Left renal cortex interstitium (tissue), 4 donors: ENCODE results near the gene C1QL4. TPM values are rescaled to one million over a fixed set of nuclear protein-coding genes. Genes with fewer than 3 reads are reported as not detected.
"Not testable (repeated sequence)": the region's sequence is repeated elsewhere in the genome, so short reads cannot be mapped to it uniquely, and the experiment has no call there.

Experiments
- DNase-seq, 4 donors: peaks; one replicate each; pipeline ENCODE4 v3.0.0-alpha.2; 2013; ENCODE audit warnings: low read depth in 4 of 4, low spot score in 2 of 4, missing footprints in 1 of 4
- polyA plus RNA-seq, 4 donors: library from polyadenylated mRNA; unstranded; fragments of 120-200 nt; gene quantifications; one replicate each; pipeline ENCODE4 v1.2.1, GENCODE V29; 2013; ENCODE audit not compliant: insufficient read length in 4 of 4

The C1QL4 gene
- polyA plus RNA-seq, 4 donors: 1.1 to 2.7 (median 1.8) TPM

GRCh38 chr12:49283541-49284429, 53.2 kb downstream of the C1QL4 start:
- no peak for DNase-seq

- DNase-seq: not testable (repeated sequence)
Measured at GRCh38 chr12:49282740-49283375, 54.1 kb downstream of the C1QL4 start.

Other genes with a start within 250 kb of the C1QL4 start
- gene DHH, start 242.4 kb downstream of the C1QL4 start, polyA plus RNA-seq: under 1 TPM; 0.30 to 0.55 (median 0.50) TPM
- 100 to 1,000 TPM in 1 of 4 donors, 10 to 100 TPM in 3; 57.2 to 103 (median 73.3) TPM for gene LMBR1L, start 226.3 kb downstream of the C1QL4 start, polyA plus RNA-seq
- gene TUBA1B, start 205.8 kb downstream of the C1QL4 start, polyA plus RNA-seq: 1,000 to 10,000 TPM in 3 of 4 donors, 100 to 1,000 TPM in 1; 921 to 1,230 (median 1,081) TPM
- 100 to 1,000 TPM; 357 to 552 (median 456) TPM for gene TUBA1A, start 148.1 kb downstream of the C1QL4 start, polyA plus RNA-seq
- 100 to 1,000 TPM in 3 of 4 donors, 10 to 100 TPM in 1; 95.6 to 152 (median 142) TPM for gene TUBA1C, start 72.1 kb downstream of the C1QL4 start, polyA plus RNA-seq
- gene PRPH, start 42.0 kb downstream of the C1QL4 start, polyA plus RNA-seq: under 1 TPM in 2 of 4 donors, not detected in 2; 0.59 to 0.99 TPM
- 10 to 100 TPM; 14.6 to 38.3 (median 25.5) TPM for gene TROAP, start 13.9 kb downstream of the C1QL4 start, polyA plus RNA-seq
- gene DNAJC22, start 9.7 kb upstream of the C1QL4 start, polyA plus RNA-seq: 10 to 100 TPM; 18.4 to 26.8 (median 20.1) TPM
- gene SPATS2, start 30.3 kb upstream of the C1QL4 start, polyA plus RNA-seq: 10 to 100 TPM; 41.3 to 55.7 (median 48.3) TPM
- 1 to 10 TPM; 3.9 to 7.6 (median 6.9) TPM for gene KCNH3, start 201.8 kb upstream of the C1QL4 start, polyA plus RNA-seq
- 10 to 100 TPM; 65.3 to 85.6 (median 72.2) TPM for gene MCRS1, start 231.0 kb upstream of the C1QL4 start, polyA plus RNA-seq